HepG2 (cell line): Measurements from ENCODE around the gene NAT14. TPM values are rescaled to one million over a fixed set of nuclear protein-coding genes. Genes with fewer than 3 reads are reported as not detected.
"Not testable (repeated sequence)": the region's sequence is repeated elsewhere in the genome, so short reads cannot be mapped to it uniquely, and the experiment has no call there.

Experiments used
- ATAC-seq: fragments of 200-7000 bp; cut with Tn5 transposase; 3 replicates; pipeline ENCODE4 v1.9.1; 2020; ENCODE audit warnings: mild to moderate bottlenecking, moderate library complexity
- BruUV-seq: library from RNA; stranded (reverse); fragments of 400-500 nt; replicated peaks from 2 replicates; lab custom pipeline; 2021; lab: Mats Ljungman, UMichigan
- CTCF ChIA-PET: fragments of 300-600 bp; formaldehyde crosslinking; extraction: SDS; loops from one replicate; lab custom pipeline; 2021; ENCODE audit warnings: low total read pairs, inconsistent platforms, low intra/inter-chr PET ratio; lab: Yijun Ruan, JAX
- POLR2A ChIA-PET: fragments of 350-600 bp; sonication (Branson Sonifier 250); formaldehyde crosslinking; loops from one replicate; lab custom pipeline; 2020; ENCODE audit warnings: antibody characterized with exemption, inconsistent platforms; lab: Yijun Ruan, JAX
- DNase-seq: peaks from one replicate; pipeline ENCODE4 v3.0.0-alpha.2; 2015; ENCODE audit warnings: low spot score
- FAIRE-seq: peaks from 3 replicates; lab custom pipeline; 2011; peaks lifted over from hg19 to GRCh38; lab: Jason Lieb, UNC
- H2AFZ ChIP-seq: one replicate; pipeline ENCODE4 v1.6.1; 2011; ENCODE audit warnings: low read length, inconsistent platforms
- H3K27ac ChIP-seq: fragments of 300-600 bp; 3 replicates; pipeline ENCODE4 v1.8.0; 2011; ENCODE audit warnings: mixed run types, mild to moderate bottlenecking, mixed read lengths, low read length, inconsistent platforms; ENCODE audit not compliant: insufficient read depth; ENCODE audit errors: extremely low read length
- H3K27me3 ChIP-seq, 2 experiments: fragments of 200-600 bp in 1 of 2; 2 replicates in 1 of 2; 3 replicates in 1 of 2; pipeline versions ENCODE4 v1.6.0 to v1.8.0; 2011; ENCODE audit warnings: low read length in 2 of 2, mild to moderate bottlenecking in 2 of 2, moderate library complexity in 2 of 2, inconsistent platforms in 1 of 2; ENCODE audit not compliant: insufficient read depth in 2 of 2, control insufficient read depth in 1 of 2
- H3K36me3 ChIP-seq, 2 experiments: fragments of 200-600 bp in 1 of 2; replicated peaks in 1 of 2; 2 replicates in 1 of 2; 3 replicates in 1 of 2; pipeline versions ENCODE4 v1.5.1 to v1.8.0; 2011; ENCODE audit warnings: low read length in 2 of 2, inconsistent platforms in 1 of 2; ENCODE audit not compliant: insufficient read depth in 2 of 2, control insufficient read depth in 1 of 2
- H3K4me1 ChIP-seq: 2 replicates; pipeline ENCODE4 v1.5.1; 2012; ENCODE audit warnings: low read length, inconsistent platforms; ENCODE audit not compliant: insufficient read depth
- H3K4me2 ChIP-seq: 2 replicates; pipeline ENCODE4 v1.6.0; 2011; ENCODE audit warnings: low read depth, low read length, inconsistent platforms
- H3K4me3 ChIP-seq, 3 experiments: fragments of 200-600 bp in 1 of 3; sonication (generic), shearing (Covaris generic) in 1 of 3; replicated peaks in 1 of 3; 2 replicates each; pipeline ENCODE4 v1.5.1; 2011 to 2016; ENCODE audit warnings: low read length in 3 of 3, inconsistent platforms in 2 of 3, low read depth in 2 of 3, mild to moderate bottlenecking in 2 of 3, control low read depth in 1 of 3, mixed read lengths in 1 of 3; ENCODE audit not compliant: insufficient read depth in 1 of 3
- H3K79me2 ChIP-seq: one replicate; pipeline ENCODE4 v1.6.1; 2011; ENCODE audit warnings: low read length, inconsistent platforms; ENCODE audit not compliant: insufficient read depth
- H3K9ac ChIP-seq: 2 replicates; pipeline ENCODE4 v1.6.0; 2011; ENCODE audit warnings: mild to moderate bottlenecking, low read depth, low read length, inconsistent platforms; ENCODE audit not compliant: insufficient read depth
- H3K9me3 ChIP-seq: 2 replicates; pipeline ENCODE4 v1.5.1; 2012; ENCODE audit warnings: mild to moderate bottlenecking, low read length
- H4K20me1 ChIP-seq: 2 replicates; pipeline ENCODE4 v1.6.0; 2011; ENCODE audit warnings: inconsistent platforms, mild to moderate bottlenecking, low read length, moderate library complexity; ENCODE audit not compliant: insufficient read depth
- HNRNPL ChIP-seq: fragments of 200-400 bp; formaldehyde crosslinking; IDR thresholded peaks from 2 replicates; pipeline ENCODE4 v1.6.1; 2017; ENCODE audit warnings: mild to moderate bottlenecking, low read depth, low read length
- MXI1 ChIP-seq: IDR thresholded peaks from 3 replicates; pipeline ENCODE4 v1.6.1; 2012; ENCODE audit warnings: low read depth, low read length, inconsistent platforms, borderline replicate concordance
- RFX1 ChIP-seq: fragments of 450-650 bp; IDR thresholded peaks from 2 replicates; pipeline ENCODE4 v1.6.1; 2017
- SNAPC5 ChIP-seq: sonication (generic); formaldehyde crosslinking; IDR thresholded peaks from 2 replicates; pipeline ENCODE4 v1.8.1; 2023; ENCODE audit warnings: mild to moderate bottlenecking, missing genetic modification reagents, borderline replicate concordance
- ZNF646 ChIP-seq: sonication (generic); formaldehyde crosslinking; IDR thresholded peaks from 2 replicates; pipeline ENCODE4 v1.9.0; 2021; ENCODE audit warnings: mild to moderate bottlenecking, missing genetic modification reagents
- ZNF687 ChIP-seq: sonication (generic); formaldehyde crosslinking; IDR thresholded peaks from 2 replicates; pipeline ENCODE4 v1.5.1; 2020; ENCODE audit warnings: mild to moderate bottlenecking, missing genetic modification reagents, moderate library complexity
- WGBS: methylation state at CpG from one replicate; pipeline ENCODE4 v1.1.6; 2017; ENCODE audit warnings: low lambda C conversion rate; 5-methylcytosine and 5-hydroxymethylcytosine counted together
- in situ Hi-C: cut with HindIII; loops from 2 replicates; pipeline ENCODE4 v1.10.0; 2017; ENCODE audit warnings: low pct_unique_long_range_greater_than_20kb; ENCODE audit not compliant: extremely low pct_ligation_motif_present
- intact Hi-C: fragments of 100-400 bp; cut with micrococcal nuclease; formaldehyde crosslinking; loops from one replicate; pipeline ENCODE4 v1.10.0; 2022; ENCODE audit not compliant: unreplicated experiment
- polyA plus RNA-seq, 8 experiments: library from polyadenylated mRNA; depleted of rRNA in 3 of 8; stranded (reverse) in 7 of 8; unstranded in 1 of 8; fragments of >200 nt; fragmentation: Illumina TruSeq in 4 of 8; extraction: Trizol in 4 of 8; gene quantifications; 2 replicates each; pipeline versions ENCODE4 v1.2.1 to v1.2.3, GENCODE V29; 2011 to 2016; ENCODE audit warnings: low read depth in 4 of 8, missing spikeins in 1 of 8, mixed read lengths in 1 of 8; ENCODE audit not compliant: insufficient read depth in 1 of 8
- total RNA-seq, 5 experiments: library from RNA; depleted of rRNA; stranded (reverse); fragments of >200 nt; fragmentation: Illumina TruSeq; extraction: Trizol; gene quantifications; 2 replicates each; pipeline ENCODE4 v1.2.3, GENCODE V29; 2016; ENCODE audit warnings: low read depth in 1 of 5

Gene NAT14
- total and polyA plus RNA-seq, 2 of the 13 experiments (the other 11 are each of a cell fraction or from before 2014, with no cell fraction given), result 20.7 to 22.3 TPM

DNA sequence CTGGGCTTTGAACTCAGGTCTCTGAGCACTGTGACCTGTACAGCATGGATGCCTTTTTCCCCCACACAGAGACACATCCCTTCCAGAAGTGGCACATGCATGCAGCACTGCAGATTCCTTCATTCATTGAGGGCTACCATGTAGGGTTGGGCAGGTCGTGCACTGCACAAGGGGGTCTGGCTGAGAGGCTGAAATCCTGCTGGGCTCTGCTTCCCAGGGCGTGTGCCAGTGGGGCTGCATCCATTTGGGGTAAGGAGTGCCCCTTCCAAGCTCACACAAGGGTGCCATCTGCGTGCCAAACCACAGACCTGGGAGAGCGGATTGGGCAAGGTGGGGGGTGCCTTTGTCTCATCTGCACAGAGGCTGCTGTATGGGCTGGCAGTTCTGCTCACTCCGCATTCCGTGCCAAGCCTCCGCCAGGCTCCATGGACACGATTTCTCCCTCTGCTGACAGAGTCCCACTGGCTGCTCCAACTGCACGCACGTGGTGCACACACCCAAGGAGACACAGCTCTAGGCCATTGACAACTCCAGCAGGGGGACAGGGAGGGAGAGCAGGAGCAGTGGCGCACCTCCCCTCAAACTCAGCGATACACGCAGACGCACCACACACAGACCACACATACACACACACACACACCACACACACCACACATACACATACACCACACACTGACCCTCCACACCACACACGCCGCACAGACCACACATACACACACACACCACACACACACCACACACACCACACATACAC is 37.4 kb upstream of the NAT14 start (continued):
- peak; percentile 21; the same call in 1 of the 2 replicates for TF ChIP-seq ZNF687 (CRISPR knock-in tag)
- TF ChIP-seq MXI1, result peak; percentile 32; the same call in 1 of the 3 replicates
- no peak for TF ChIP-seq SNAPC5 (CRISPR knock-in tag)
- TF ChIP-seq RFX1, result no peak

- CTCF ChIA-PET, BruUV-seq, H3K79me2 ChIP-seq, H4K20me1 ChIP-seq, H3K9ac ChIP-seq, POLR2A ChIA-PET, intact Hi-C loops, H3K36me3 ChIP-seq, ATAC-seq, H3K9me3 ChIP-seq, FAIRE-seq, H3K4me3 ChIP-seq, in situ Hi-C loops, DNase-seq, H2AFZ ChIP-seq, H3K4me2 ChIP-seq, H3K27ac ChIP-seq, H3K4me1 ChIP-seq: not testable (repeated sequence)
- WGBS, result 80% methylated on average over 5 of the region's 5 CpGs
- H3K27me3 ChIP-seq, result peaks cover 3 to 48% of the 10 kb centered on the region in 2 experiments; a peak in 4 of 5 replicates
- TF ChIP-seq ZNF646 (peak; percentile 96), HNRNPL (peak; percentile 61; the same call in 1 of the 2 replicates)
Observed at GRCh38 chr19:55448175-55448490, 36.9 kb upstream of the NAT14 start.
